ENCODE results near the gene PRPS2. TPM values are rescaled to one million over a fixed set of nuclear protein-coding genes. Genes with fewer than 3 reads are reported as not detected.

The PRPS2 gene
- total and polyA plus RNA-seq, 2 of the 13 experiments (the other 11 are each of a cell fraction or from before 2014, with no cell fraction given), result 10.6 to 24.4 TPM

GRCh38 chrX:12843668-12844279, 52.6 kb downstream of the PRPS2 start (continued):
- TF ChIP-seq DR1 (CRISPR knock-in tag; IDR thresholded peaks at IDR 0.05), result no peak
- peak; percentile 85 for TF ChIP-seq RARA (CRISPR knock-in tag; IDR thresholded peaks at IDR 0.05)
- TF ChIP-seq DPF2 (CRISPR knock-in tag; IDR thresholded peaks at IDR 0.05; ENCODE audit: borderline replicate concordance, low read depth), result peak; percentile 78
- TF ChIP-seq TBX3 (IDR thresholded peaks at IDR 0.05; ENCODE audit: borderline replicate concordance), result 0 out of 2 replicates have a peak, but pooled peaks have one; percentile 34
- TF ChIP-seq ZNF317 (CRISPR knock-in tag; IDR thresholded peaks at IDR 0.05), result 0 out of 2 replicates have a peak, but pooled peaks have one; percentile 54
- peak; percentile 70 for TF ChIP-seq ISL2 (CRISPR knock-in tag; IDR thresholded peaks at IDR 0.05)
- peak; percentile 87 for TF ChIP-seq ARID5B (CRISPR knock-in tag; IDR thresholded peaks at IDR 0.05)
- TF ChIP-seq ATF4 (CRISPR knock-in tag; IDR thresholded peaks at IDR 0.05), result peak in 1 of 2 experiments; percentile 28; a peak in 1 of 4 replicates
- TF ChIP-seq KDM5A (IDR thresholded peaks at IDR 0.05; ENCODE audit: borderline replicate concordance, low read length), result no peak
- TF ChIP-seq SAP130 (CRISPR knock-in tag; IDR thresholded peaks at IDR 0.05; ENCODE audit: low read depth), result peak; percentile 61
- TF ChIP-seq HES4 (CRISPR knock-in tag; IDR thresholded peaks at IDR 0.05; ENCODE audit: borderline replicate concordance), result no peak
- TF ChIP-seq HDAC1 (CRISPR knock-in tag; IDR thresholded peaks at IDR 0.05), result 0 out of 2 replicates have a peak, but pooled peaks have one; percentile 22
- peak; percentile 23; the same call in 1 of the 2 replicates for TF ChIP-seq HDAC2 (CRISPR knock-in tag; IDR thresholded peaks at IDR 0.05)
- TF ChIP-seq ZNF318 (CRISPR knock-in tag; IDR thresholded peaks at IDR 0.05), result no peak
- TF ChIP-seq ZNF839 (CRISPR knock-in tag; IDR thresholded peaks at IDR 0.05; ENCODE audit: borderline replicate concordance), result no peak
- no peak for TF ChIP-seq ZNF33B (CRISPR knock-in tag; IDR thresholded peaks at IDR 0.05)

All from HepG2 (cell line).